ENCODE data around the gene BAIAP3. TPM values are rescaled to one million over a fixed set of nuclear protein-coding genes. Genes with fewer than 3 reads are reported as not detected.

Gene BAIAP3
- total RNA-seq, 1 experiment from 2014 or later = 0.34 TPM

DNA sequence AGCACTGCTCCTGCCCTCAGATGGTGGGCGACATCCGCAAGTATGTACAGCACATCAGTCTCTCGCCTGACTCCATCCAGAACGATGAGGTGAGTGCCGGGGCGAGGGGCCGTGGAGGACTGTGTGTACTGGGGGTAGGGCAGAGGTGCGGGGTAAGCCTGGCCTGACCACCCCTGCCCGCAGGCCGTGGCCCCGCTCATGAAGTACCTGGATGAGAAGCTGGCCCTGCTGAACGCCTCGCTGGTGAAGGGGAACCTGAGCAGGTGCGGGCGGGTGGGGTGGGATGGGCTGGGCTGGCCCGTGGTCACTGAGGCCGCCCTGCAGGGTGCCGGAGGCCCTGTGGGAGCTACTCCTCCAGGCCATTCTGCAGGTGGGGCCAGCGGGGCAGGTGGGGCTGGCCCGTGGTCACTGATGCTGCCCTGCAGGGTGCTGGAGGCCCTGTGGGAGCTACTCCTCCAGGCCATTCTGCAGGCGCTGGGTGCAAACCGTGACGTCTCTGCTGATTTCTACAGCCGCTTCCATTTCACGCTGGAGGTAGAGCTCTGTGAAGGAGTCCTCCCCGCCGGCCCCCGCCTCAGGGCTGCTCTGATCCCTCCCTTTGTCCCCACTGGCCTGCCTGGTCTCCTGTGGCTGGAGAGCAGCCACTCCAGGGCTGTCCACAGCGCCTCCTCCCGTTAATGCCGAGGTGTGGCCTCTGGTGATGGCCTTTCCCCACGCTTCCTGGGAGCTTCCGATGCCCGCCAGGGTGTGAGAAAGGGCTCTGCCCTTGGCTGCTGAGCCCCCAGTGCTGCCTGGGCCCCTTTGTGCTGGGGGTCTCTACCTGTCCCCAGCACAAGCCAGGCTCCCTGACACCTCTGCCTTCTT is 13.2 kb downstream of the BAIAP3 start:
- no peak for DNase-seq (ENCODE audit: low read depth)

DNA sequence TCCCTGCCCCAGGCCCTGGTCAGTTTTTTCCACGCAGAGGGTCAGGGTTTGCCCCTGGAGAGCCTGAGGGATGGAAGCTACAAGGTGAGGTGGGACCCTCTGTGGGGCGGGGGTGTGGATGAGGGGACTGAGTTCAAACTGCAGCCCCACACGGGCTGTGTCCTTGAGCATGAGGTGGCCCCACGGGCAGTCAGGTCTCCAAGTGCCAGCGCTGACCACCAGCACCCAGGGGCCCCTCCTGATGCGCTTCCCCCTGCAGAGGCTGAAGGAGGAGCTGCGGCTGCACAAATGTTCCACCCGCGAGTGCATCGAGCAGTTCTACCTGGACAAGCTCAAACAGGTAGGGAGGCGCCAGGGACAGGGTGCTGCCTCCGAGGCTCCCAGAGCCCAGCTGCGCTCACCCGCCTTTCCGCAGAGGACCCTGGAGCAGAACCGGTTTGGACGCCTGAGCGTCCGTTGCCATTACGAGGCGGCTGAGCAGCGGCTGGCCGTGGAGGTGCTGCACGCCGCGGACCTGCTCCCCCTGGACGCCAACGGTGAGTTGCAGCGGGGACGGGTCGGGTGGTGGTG is 13.9 kb downstream of the BAIAP3 start:
- DNase-seq (ENCODE audit: low read depth) = no peak

DNA sequence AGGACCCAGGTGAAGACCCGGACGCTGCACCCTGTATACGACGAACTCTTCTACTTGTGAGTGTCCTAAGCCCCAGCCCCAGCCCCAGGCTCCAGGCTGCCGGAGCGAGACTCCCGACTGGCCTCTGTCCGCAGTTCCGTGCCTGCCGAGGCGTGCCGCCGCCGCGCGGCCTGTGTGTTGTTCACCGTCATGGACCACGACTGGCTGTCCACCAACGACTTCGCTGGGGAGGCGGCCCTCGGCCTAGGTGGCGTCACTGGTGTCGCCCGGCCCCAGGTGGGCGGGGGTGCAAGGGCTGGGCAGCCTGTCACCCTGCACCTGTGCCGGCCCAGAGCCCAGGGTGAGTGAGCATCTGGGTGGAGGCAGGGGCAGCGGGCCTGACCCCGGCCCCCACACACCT is 14.5 kb downstream of the BAIAP3 start:
- DNase-seq (ENCODE audit: low read depth) = no peak

DNA sequence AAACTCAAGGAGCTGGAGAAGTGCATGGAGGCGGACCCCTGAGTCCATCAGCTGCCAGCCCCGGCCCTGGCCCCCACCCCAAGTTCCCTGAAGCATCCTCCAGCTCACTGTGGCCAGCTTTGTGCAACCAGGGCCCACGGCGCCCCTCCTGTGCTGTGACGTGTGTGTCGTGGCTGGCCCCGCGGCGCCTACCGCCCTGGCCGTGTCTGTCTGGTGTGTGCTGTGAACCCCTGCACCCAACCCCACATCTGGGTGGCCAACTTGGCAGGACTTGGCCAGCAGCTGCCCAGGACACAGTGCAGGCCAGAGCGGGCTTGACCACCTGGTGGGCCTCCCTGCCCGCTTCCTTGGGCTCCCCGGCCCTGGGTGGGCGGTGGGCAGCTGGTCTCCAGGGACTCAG is 15.0 kb downstream of the BAIAP3 start:
- DNase-seq (ENCODE audit: low read depth) = no peak

DNA sequence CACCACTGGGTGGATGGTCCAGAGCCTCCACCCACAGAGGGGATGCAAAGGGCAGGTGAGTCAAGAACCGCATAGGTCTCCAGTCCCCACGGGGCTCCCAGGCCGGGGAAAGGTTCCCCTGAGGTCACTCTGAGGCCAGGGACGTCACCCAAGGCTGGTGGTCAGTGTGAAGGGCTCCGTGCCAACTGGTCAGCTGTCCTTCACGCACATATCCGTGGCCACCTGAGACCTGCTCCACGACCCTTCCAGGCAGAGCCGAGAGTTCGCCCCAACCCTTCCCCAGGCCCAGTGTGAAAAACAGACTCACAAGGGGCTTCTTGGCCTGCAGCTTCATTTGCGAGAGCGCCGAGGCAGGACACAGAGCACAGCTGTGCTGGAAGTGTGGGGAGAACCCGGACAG is 15.5 kb downstream of the BAIAP3 start:
- no peak for DNase-seq (ENCODE audit: low read depth)

DNA sequence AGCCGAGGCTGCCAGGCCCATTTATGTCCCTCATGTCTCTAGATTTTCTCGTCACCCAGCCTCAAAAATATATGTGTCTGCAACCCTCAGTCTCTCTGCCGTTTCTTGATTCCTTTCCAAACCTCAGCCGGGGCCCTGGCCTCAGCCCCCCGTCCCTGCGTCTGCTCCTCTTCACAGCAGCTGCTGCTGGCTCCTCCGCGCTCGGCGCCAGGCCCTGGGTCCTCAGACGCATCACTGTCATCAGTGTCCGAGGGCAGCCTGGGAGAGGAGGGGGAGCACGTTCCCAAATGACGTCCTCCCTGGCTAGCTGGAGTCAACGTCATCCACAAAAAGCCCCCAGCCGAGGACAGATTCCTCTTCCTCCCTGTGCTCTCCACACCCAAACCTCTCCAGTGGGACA is 15.9 kb downstream of the BAIAP3 start:
- no peak for DNase-seq (ENCODE audit: low read depth)

GRCh38 chr16:1349951-1350350 is 16.5 kb downstream of the BAIAP3 start:
- no peak for DNase-seq (ENCODE audit: low read depth)

DNA sequence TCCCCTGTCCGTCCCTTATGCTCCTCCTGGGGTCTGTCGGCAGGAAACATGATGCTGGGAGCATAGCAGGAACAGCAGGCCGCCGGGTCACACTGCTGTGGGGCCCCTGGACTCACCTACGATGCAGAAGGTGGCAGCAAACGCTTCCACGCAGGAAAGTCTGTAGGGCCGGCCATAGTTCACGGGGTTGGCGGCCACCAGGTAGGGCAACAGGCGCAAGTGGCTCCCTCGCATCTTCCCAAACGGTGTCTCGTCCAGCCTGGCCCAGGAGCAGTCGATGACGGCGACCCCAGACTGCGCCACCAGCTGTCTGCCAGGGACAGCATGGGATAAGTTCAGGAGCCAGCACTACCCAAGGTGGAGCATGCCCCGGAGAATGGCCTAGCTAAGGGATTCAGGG is 17.2 kb downstream of the BAIAP3 start:
- DNase-seq (ENCODE audit: low read depth) = no peak

- DNase-seq (ENCODE audit: low read depth) = no peak
Observed at GRCh38 chr16:1351215-1351581, 17.8 kb downstream of the BAIAP3 start.

DNA sequence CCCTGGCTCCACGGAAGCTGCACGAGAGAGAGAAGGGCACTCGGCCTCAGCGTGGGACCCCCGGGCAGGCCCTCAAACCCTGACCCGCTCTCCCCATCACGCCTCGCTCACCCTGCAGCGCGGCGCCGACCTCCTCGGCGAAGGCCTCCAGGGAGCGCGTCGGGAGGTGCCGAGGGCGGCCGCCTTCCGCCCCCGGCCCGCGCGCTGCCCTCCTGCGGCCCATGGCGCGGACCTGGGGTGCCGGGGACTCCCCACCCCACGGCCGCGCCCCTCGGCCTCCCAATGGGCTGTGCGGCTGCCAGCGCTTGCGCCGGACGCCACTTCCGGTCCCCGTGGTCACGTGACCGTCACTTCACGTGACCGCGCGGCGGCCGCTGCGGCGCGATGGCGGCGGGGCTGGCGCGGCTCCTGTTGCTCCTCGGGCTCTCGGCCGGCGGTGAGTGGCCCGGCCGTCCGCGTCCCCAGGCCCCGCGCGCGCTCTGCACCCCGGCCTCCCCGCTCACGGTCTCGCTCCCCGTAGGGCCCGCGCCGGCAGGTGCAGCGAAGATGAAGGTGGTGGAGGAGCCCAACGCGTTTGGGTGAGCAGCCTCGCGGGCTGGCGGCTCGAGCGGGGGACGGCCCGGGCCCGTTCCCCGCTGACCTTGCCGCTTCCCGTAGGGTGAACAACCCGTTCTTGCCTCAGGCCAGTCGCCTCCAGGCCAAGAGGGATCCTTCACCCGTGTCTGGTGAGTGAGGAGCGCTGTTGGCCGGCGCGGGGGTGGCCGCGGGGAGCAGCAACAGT is 18.3 kb downstream of the BAIAP3 start, which contains the start of the genes GNPTG and TSR3:
Gene GNPTG (plus strand): TSS at position 350 of the 781 bp plus-strand sequence. CDS start 35 bp downstream, at position 385.
Gene TSR3 (minus strand): TSS at position 297 of the 781 bp plus-strand sequence. CDS start 74 bp downstream, at position 223.
- peak; percentile 83 for DNase-seq (ENCODE audit: low read depth)

DNA sequence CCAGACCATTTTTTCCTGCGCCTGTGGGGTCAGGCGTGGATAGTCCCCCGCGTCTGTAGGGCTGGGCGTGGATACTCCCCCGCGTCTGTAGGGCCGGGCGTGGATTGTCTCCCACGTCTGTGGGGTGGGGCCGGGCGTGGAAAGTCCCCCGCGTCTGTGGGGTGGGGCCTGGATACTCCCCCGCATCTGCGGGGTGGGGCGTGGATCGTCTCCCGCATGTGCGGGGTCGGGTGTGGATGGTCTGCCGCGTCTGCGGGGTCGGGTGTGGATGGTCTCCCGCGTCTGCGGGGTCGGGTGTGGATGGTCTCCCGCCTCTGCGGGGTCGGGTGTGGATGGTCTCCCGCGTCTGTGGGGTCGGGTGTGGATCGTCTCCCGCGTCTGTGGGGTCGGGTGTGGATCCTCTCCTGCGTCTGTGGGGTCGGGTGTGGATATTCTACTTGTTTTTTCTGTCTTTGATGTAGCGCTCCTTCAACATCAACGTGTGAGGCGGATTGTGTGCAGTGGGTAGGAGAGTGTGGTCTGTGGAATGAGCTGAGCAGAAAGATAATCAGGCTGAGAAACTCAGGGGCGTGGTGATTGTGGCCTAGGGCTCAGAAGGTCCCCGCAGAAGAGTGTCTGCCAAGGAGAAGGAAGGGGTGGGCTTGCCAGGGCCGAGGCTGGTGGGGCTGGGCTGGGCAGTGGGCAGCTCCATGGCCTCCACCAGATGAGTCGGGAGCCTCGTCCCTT is 21.5 kb downstream of the BAIAP3 start:
- no peak for DNase-seq (ENCODE audit: low read depth)

GRCh38 chr16:1355591-1355990 is 22.1 kb downstream of the BAIAP3 start:
- DNase-seq (ENCODE audit: low read depth) = no peak

DNA sequence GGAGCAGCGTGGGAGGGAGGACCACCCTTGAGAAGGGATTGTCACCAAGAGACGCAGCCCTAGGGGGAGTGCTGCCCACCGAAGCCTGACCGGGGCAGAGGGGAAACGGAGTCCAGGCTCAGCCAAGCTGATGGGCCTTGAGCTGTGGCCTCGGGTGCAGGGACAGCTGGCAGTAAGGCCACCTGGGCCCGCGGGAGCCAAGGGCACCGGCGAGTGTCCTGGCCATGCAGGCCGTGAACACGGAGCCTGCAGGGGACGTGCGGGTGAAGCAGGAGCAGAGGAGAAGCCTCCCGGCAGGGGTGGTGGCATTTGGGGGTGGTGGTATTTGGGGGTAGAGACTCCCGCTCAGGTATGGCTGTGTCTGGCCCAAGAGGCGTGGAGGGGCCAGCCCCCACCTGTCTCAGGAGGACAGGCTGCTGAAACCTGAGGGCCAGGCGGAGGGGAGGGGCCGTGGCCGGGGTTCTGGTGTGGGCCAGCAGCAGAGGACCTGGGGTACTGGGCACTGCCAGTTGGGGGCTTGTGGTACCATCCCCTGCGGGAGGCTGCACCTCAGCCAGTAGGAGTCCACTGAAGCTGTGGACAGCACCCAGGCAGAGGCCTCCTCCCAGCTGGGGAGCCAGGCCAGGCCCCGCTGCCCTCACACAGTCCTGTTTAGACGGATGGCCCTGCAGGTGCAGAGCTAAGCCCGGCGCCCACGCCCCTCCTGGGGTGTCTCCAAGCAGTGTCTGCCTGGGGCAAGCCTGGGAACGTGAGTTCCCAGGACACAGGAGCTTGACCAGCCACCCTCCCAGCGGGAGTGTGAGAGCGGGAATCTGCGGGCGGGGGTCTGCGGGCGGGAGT is 22.8 kb downstream of the BAIAP3 start:
- DNase-seq (ENCODE audit: low read depth) = no peak

DNA sequence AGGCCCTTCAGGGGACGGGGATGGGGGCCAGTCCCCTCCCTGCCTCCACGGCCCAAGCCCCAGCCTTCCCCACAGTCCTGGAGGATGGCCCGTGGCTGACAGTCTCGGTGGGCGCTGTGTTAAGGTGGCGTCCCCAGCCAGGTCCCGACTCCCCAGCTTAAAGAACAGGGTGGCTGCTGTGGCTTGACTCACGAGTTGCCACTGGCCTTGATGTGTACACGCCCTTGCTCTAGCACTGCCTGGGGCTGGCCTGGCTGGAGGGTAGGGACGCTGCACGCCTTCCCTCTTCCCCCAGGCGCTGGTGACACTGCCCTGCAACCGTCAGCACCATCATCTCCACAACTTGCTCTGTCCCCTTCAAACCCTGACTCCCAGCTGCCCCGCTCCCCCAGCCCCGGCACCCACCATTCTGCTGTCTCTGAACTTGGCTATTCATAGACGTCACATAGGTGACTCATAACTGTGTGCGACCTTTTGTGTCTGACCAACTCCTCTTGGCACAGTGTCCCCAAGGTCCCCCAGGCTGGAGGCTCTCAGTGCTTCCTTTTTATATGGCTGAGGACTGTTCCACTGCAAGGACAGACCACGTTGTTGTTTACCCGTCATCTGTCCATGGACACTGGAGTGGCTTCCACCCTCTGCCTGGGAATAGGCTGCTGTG is 24.6 kb downstream of the BAIAP3 start:
- DNase-seq (ENCODE audit: low read depth) = peak; percentile 63

DNA sequence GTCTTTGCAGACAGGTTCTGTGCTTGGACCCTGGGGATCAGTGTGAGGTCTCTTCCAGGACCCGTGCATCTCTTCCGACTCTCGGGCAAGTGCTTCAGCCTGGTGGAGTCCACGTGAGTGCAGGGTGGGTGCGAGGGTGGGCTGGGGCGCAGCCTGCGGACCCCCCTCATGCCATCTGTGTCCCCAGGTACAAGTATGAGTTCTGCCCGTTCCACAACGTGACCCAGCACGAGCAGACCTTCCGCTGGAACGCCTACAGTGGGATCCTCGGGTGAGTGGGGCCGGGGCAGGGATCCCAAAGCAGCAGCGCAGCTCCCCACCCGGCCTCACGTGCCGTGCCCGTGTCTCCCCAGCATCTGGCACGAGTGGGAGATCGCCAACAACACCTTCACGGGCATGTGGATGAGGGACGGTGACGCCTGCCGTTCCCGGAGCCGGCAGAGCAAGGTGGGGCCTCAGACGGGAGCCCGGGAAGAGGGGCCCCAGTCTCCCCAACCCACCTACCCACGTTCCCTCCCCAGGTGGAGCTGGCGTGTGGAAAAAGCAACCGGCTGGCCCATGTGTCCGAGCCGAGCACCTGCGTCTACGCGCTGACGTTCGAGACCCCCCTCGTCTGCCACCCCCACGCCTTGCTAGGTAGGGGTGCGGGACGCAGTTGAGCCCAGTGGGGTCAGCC is 28.4 kb downstream of the BAIAP3 start:
- DNase-seq (ENCODE audit: low read depth) = no peak

GRCh38 chr16:1362807-1363206 is 29.4 kb downstream of the BAIAP3 start:
- DNase-seq (ENCODE audit: low read depth) = no peak

GRCh38 chr16:1363501-1364041 is 30.1 kb downstream of the BAIAP3 start:
- DNase-seq (ENCODE audit: low read depth) = no peak

- DNase-seq (ENCODE audit: low read depth) = no peak
Observed at GRCh38 chr16:1364510-1364909, 31.1 kb downstream of the BAIAP3 start.

DNA sequence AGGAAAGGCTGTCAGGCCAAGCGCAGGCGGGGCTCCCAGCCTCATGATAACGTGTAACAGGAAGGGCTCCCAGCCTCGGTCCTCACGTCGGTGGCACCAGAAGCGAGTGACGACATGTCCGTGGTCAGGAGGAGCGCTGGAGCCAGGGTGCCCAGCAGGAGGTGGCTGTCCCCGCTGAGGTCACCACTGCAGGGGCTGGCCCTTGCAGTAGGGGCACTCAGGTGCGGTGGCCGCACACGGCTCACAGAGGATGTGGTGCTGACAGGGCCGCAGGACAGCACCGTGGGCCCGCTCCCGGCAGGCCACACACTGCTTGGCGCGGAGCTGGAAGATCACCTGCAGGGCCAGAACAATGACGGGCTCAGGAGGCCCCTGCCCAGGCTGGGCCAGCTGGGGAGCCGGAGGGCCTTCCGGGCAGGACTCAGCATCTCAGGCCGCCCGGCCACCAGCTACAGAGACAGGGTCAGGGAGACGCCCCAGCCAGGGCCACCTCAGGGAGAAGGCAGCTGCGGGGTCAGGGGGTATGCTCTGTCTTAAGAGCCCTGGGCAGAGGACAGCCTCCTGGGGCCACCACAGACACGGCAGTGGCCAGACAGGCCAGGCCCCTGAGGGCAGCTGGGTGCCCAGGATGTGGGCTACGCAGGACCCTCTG is 32.7 kb downstream of the BAIAP3 start:
- DNase-seq (ENCODE audit: low read depth) = no peak
